ENCODE results near the gene MBP.

DNA sequence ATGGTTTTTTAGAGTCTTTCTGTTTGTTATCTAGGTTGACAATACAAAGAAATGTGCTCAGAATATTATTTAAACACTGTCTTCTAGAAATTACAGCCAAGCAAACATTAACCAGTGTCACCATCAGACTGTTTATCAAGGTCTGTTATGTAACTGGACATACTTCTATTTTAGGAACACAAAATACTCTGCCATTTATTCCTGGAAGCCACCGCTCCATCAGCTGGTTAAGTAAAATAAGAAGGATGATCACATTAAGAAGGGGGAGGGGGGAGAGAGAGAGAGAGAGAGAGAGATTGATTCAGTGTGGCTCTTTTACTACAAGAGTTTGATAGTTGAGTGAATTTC, 47.9 kb downstream of the MBP start:
- TF ChIP-seq CEBPB (IDR thresholded peaks at IDR 0.05) (no peak), CREB1 (IDR thresholded peaks at IDR 0.05; ENCODE audit: low read depth) (no peak)
